ENCODE data around the gene MEPE. TPM values are rescaled to one million over a fixed set of nuclear protein-coding genes. Genes with fewer than 3 reads are reported as not detected.

MEPE gene
- total RNA-seq, 1 donor from 2014 or later, result not detected

DNA sequence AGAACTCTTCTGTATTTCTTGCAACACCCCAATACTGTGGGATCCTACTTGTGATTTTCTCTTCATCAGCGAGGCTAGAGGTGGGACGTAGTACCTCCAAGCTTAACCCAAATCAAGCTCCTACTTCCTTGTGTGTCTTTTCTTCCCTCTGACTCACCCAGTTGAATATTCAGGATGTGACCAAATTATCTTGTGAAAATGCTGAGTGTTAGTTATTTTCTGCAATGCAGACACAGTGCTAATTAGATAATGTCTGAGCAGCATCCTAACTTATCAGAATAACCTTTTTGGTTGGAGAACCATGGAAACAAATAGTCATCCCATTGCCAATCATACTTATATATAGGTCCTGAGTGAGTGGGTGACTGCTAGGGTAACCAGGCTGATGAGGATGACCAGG lies 2.4 kb downstream of the MEPE start:
- no peak overlapping the region for H3K4me3 Mint-ChIP-seq
- H3K27me3 ChIP-seq, result no peaks in the 10 kb centered on the region
- H3K9me3 Mint-ChIP-seq, result no peaks in the 10 kb centered on the region
- no peak overlapping the region for H3K4me2 ChIP-seq
- no peak for DNase-seq (ENCODE audit: low spot score)
- H3K9me3 ChIP-seq (ENCODE audit: low read depth), result no peaks in the 10 kb centered on the region
- H3K27ac ChIP-seq, result no peak overlapping the region
- peaks cover 7% of the 10 kb centered on the region for H3K4me1 ChIP-seq
- H3K36me3 ChIP-seq, result no peaks in the 10 kb centered on the region
- H4K20me1 ChIP-seq (ENCODE audit: low read depth), result no peaks in the 10 kb centered on the region
- no peaks in the 10 kb centered on the region for H3K79me2 ChIP-seq (ENCODE audit: low read depth)
- no peak overlapping the region for H3K9ac ChIP-seq
- H3F3A ChIP-seq (ENCODE audit: low read depth), result no peaks in the 10 kb centered on the region
- H3K27ac Mint-ChIP-seq, result no peak overlapping the region
- H3K4me1 Mint-ChIP-seq, result peaks cover 15% of the 10 kb centered on the region
- H3K36me3 Mint-ChIP-seq, result no peaks in the 10 kb centered on the region
- no peak overlapping the region for H3K4me3 ChIP-seq
- TF ChIP-seq EZH2phosphoT487 (IDR thresholded peaks at IDR 0.05) (no peak), EZH2 (IDR thresholded peaks at IDR 0.05) (no peak)
- TF ChIP-seq, protein P1, sequence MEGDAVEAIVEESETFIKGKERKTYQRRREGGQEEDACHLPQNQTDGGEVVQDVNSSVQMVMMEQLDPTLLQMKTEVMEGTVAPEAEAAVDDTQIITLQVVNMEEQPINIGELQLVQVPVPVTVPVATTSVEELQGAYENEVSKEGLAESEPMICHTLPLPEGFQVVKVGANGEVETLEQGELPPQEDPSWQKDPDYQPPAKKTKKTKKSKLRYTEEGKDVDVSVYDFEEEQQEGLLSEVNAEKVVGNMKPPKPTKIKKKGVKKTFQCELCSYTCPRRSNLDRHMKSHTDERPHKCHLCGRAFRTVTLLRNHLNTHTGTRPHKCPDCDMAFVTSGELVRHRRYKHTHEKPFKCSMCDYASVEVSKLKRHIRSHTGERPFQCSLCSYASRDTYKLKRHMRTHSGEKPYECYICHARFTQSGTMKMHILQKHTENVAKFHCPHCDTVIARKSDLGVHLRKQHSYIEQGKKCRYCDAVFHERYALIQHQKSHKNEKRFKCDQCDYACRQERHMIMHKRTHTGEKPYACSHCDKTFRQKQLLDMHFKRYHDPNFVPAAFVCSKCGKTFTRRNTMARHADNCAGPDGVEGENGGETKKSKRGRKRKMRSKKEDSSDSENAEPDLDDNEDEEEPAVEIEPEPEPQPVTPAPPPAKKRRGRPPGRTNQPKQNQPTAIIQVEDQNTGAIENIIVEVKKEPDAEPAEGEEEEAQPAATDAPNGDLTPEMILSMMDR (IDR thresholded peaks at IDR 0.05), result no peak
- H3K27me3 Mint-ChIP-seq (ENCODE audit: insufficient read depth, low read depth), result peaks cover 6% of the 10 kb centered on the region
- no peak overlapping the region for H2AFZ ChIP-seq (replicated peaks)

DNA sequence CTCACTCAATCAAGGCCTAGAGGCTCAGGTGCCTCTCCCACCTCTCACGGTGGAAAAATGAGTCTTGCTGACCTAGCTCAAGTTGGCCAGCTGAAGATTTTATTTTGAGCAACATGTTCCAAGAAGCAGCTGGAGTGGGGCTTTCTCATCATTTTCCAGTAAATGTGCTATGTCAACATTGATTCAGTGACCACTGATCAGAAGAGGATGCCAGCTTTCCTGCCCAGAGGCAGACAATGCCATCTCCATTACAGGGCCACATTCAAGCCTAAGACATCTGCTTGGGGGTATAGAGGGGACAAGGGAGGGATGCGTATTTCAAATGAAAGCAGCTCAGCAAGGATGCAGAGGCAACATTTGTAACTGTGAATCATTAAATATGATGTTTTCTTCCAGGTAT lies 3.0 kb downstream of the MEPE start:
- Mint-ChIP-seq H3K9me3 (no peaks in the 10 kb centered on the region), H3K27ac (no peak overlapping the region), H3K4me3 (no peak overlapping the region), H3K36me3 (no peaks in the 10 kb centered on the region), H3K27me3 (ENCODE audit: insufficient read depth, low read depth) (peaks cover 6% of the 10 kb centered on the region), H3K4me1 (peaks cover 15% of the 10 kb centered on the region)
- TF ChIP-seq EZH2 (IDR thresholded peaks at IDR 0.05) (no peak), EZH2phosphoT487 (IDR thresholded peaks at IDR 0.05) (no peak)
- TF ChIP-seq, protein P1 (IDR thresholded peaks at IDR 0.05), result no peak
- Histone ChIP-seq H3K27ac (no peak overlapping the region), H3K4me3 (no peak overlapping the region), H3F3A (ENCODE audit: low read depth) (no peaks in the 10 kb centered on the region), H3K36me3 (no peaks in the 10 kb centered on the region), H3K4me1 (peaks cover 7% of the 10 kb centered on the region), H3K27me3 (no peaks in the 10 kb centered on the region), H3K4me2 (no peak overlapping the region), H3K9ac (no peak overlapping the region), H3K79me2 (ENCODE audit: low read depth) (no peaks in the 10 kb centered on the region), H4K20me1 (ENCODE audit: low read depth) (no peaks in the 10 kb centered on the region), H2AFZ (replicated peaks) (no peak overlapping the region), H3K9me3 (ENCODE audit: low read depth) (no peaks in the 10 kb centered on the region)
- no peak for DNase-seq (ENCODE audit: low spot score)

DNA sequence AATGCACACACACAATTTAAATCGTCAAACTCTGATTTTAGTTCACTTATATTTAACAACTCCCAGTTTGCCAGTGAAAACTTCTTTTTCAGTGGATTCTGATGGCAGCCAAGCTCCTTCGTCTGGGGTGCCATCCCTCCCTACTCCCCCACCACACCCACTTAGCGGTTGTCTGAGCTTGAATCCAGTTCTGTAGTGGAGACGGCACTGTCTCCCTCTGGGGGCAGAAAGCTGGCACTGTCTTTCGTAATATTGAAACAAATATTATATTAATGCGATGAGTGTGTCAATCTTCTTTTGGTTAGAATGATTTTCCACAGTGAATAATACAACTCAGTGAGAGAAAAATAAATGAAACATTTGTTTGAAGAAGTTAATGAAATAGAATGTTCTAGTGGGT lies 5.4 kb downstream of the MEPE start:
- Mint-ChIP-seq H3K4me1 (peaks cover 15% of the 10 kb centered on the region), H3K4me3 (no peak overlapping the region), H3K27me3 (ENCODE audit: insufficient read depth, low read depth) (peaks cover 6% of the 10 kb centered on the region), H3K9me3 (no peaks in the 10 kb centered on the region), H3K27ac (no peak overlapping the region), H3K36me3 (no peaks in the 10 kb centered on the region)
- H3K36me3 ChIP-seq, result no peaks in the 10 kb centered on the region
- no peaks in the 10 kb centered on the region for H3K9me3 ChIP-seq (ENCODE audit: low read depth)
- no peak overlapping the region for H3K9ac ChIP-seq
- peak; percentile 15 for DNase-seq (ENCODE audit: low spot score)
- TF ChIP-seq, protein P1 (IDR thresholded peaks at IDR 0.05), result peak; percentile 53
- TF ChIP-seq EZH2 (IDR thresholded peaks at IDR 0.05), result no peak
- H4K20me1 ChIP-seq (ENCODE audit: low read depth), result no peaks in the 10 kb centered on the region
- no peak overlapping the region for H3K4me3 ChIP-seq
- H2AFZ ChIP-seq (replicated peaks), result peak overlapping the region; percentile 75
- no peak overlapping the region for H3K27ac ChIP-seq
- H3K79me2 ChIP-seq (ENCODE audit: low read depth), result no peaks in the 10 kb centered on the region
- peaks cover 7% of the 10 kb centered on the region for H3K4me1 ChIP-seq
- no peaks in the 10 kb centered on the region for H3F3A ChIP-seq (ENCODE audit: low read depth)
- no peak overlapping the region for H3K4me2 ChIP-seq
- H3K27me3 ChIP-seq, result no peaks in the 10 kb centered on the region
